ENCODE results near the gene PIAS2.

PIAS2 gene

DNA sequence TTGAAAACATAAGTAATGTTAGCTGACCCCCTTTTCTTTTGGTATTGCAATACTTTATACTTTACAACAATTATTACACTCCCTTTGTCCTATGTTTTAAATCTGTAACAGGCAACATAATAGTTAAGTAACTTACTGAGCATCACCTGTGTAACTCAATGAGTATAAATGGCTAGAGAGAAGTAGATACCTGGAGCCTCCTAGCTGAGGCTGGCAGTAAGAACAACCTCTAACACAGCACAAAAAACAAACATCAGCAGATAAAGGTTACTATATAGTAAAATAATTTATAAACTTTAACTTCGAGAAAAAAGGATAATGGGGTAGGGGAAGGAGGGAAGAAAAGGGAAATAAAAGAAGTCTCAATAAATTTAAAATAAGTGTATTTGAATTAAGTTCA lies 87.4 kb downstream of the PIAS2 start:
- TF ChIP-seq ZNF274 (IDR thresholded peaks at IDR 0.05; ENCODE audit: low read depth, low read length) = no peak
- no peak for TF ChIP-seq SUZ12 (IDR thresholded peaks at IDR 0.05; ENCODE audit: extremely low read depth, insufficient read depth, insufficient read length)
- H3K9me3 ChIP-seq (ENCODE audit: insufficient read depth, low read length) = no peaks in the 10 kb centered on the region
- peaks cover 18% of the 10 kb centered on the region for H3K36me3 ChIP-seq (ENCODE audit: insufficient read depth, insufficient read length, low read length)
- DNase-seq (ENCODE audit: low read depth, low spot score) = no peak
- H3K4me3 ChIP-seq (ENCODE audit: insufficient read length, low read depth) = no peak overlapping the region
- H3K27me3 ChIP-seq (ENCODE audit: insufficient read depth, insufficient read length) = no peaks in the 10 kb centered on the region
- no peaks in the 10 kb centered on the region for H3K4me1 ChIP-seq (ENCODE audit: insufficient read depth, insufficient read length)
- H3K9ac ChIP-seq (ENCODE audit: insufficient read length, low read depth) = no peak overlapping the region

DNA sequence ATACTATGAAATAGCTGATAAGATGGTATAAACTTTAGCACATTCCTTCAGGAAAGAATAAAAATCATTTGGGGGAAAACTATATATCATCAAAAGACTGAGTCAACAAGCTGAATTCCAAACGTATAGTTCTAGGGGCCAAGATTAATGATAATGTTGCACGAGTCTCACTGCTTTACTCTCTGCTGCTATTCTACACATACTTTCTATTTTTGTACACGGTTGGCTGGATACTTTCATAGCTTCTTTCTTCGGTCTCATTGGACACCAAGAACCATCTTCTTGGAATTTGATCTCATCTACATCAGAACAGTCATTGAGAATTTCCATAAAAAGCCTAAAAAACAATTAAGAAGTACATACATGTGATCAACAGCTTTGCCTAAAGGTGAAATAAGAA lies 87.8 kb downstream of the PIAS2 start:
- TF ChIP-seq SUZ12 (IDR thresholded peaks at IDR 0.05; ENCODE audit: extremely low read depth, insufficient read depth, insufficient read length) (no peak), ZNF274 (IDR thresholded peaks at IDR 0.05; ENCODE audit: low read depth, low read length) (no peak), YY1 (IDR thresholded peaks at IDR 0.05; ENCODE audit: insufficient read depth, insufficient read length) (no peak)
- DNase-seq (ENCODE audit: low read depth, low spot score) = no peak
- Histone ChIP-seq H3K4me1 (ENCODE audit: insufficient read depth, insufficient read length) (no peaks in the 10 kb centered on the region), H3K9ac (ENCODE audit: insufficient read length, low read depth) (no peak overlapping the region), H3K27me3 (ENCODE audit: insufficient read depth, insufficient read length) (no peaks in the 10 kb centered on the region), H3K4me3 (ENCODE audit: insufficient read length, low read depth) (no peak overlapping the region), H3K36me3 (ENCODE audit: insufficient read depth, insufficient read length, low read length) (peaks cover 18% of the 10 kb centered on the region), H3K9me3 (ENCODE audit: insufficient read depth, low read length) (no peaks in the 10 kb centered on the region)

DNA sequence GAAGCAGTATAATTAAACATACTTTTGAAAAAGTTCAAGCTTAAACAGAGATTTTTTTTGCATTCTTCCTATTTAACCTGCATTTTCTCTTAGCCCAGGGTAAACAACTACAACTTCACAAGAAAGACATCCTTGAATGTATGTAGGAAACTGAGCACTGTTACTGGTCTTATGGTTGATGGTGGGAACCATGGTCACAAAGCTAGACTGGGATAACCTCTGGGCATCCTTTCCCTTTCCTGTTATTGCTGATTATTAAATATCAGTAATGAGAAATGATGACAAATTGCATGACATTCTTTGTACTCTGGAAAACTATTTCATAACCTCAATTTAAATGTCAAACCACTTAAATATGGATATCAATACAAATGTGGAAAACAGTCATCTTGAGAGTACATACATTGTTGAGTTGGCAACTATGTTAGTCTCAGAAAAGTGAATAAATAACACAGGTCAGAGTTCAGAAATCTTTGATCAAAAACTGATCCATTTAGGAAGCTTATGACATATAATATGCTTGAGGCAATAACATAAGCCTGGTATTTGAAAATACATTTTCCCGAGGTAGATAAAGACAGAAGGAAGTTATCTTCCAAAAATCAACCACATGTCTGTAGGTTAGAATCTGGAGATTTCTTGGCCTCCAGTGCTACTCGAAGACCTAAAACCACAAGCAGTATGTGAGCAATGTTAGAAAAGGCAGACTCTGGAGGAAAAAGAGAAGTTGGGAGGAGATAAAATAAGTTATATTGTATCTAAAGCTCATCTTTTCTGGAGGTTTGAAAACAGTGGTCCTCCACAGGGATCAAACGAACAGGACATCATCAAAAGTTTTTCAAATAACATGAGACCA lies 95.2 kb downstream of the PIAS2 start:
- H3K36me3 ChIP-seq (ENCODE audit: insufficient read depth, insufficient read length, low read length) = peaks cover 17% of the 10 kb centered on the region
- DNase-seq (ENCODE audit: low read depth, low spot score) = no peak
- no peak overlapping the region for H3K4me3 ChIP-seq (ENCODE audit: insufficient read length, low read depth)
- H3K9ac ChIP-seq (ENCODE audit: insufficient read length, low read depth) = no peak overlapping the region
- no peaks in the 10 kb centered on the region for H3K27me3 ChIP-seq (ENCODE audit: insufficient read depth, insufficient read length)
- TF ChIP-seq YY1 (IDR thresholded peaks at IDR 0.05; ENCODE audit: insufficient read depth, insufficient read length) = no peak
- TF ChIP-seq SUZ12 (IDR thresholded peaks at IDR 0.05; ENCODE audit: extremely low read depth, insufficient read depth, insufficient read length) = no peak
- TF ChIP-seq ZNF274 (IDR thresholded peaks at IDR 0.05; ENCODE audit: low read depth, low read length) = no peak
- H3K9me3 ChIP-seq (ENCODE audit: insufficient read depth, low read length) = no peaks in the 10 kb centered on the region
- H3K4me1 ChIP-seq (ENCODE audit: insufficient read depth, insufficient read length) = no peaks in the 10 kb centered on the region

DNA sequence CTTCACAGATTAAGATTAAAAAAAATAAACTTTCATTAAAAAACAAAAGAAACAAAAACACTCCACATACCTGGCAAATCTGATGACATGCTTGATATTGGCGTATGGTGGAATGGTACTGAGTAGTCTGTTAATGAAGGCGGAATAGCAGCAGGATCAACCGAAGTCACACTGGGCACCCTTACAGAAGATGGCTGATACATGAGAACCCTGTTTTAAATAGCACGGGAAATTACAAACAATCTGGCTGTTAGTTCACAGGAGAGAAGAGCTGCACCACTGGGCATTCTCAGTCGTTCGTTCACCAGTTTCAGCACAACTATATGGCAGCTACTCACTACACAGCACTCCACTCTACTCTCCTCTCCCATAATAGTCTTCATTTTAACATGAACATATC lies 96.4 kb downstream of the PIAS2 start:
- H3K4me1 ChIP-seq (ENCODE audit: insufficient read depth, insufficient read length) = no peaks in the 10 kb centered on the region
- no peak for DNase-seq (ENCODE audit: low read depth, low spot score)
- no peak for TF ChIP-seq SUZ12 (IDR thresholded peaks at IDR 0.05; ENCODE audit: extremely low read depth, insufficient read depth, insufficient read length)
- H3K4me3 ChIP-seq (ENCODE audit: insufficient read length, low read depth) = no peak overlapping the region
- no peak overlapping the region for H3K9ac ChIP-seq (ENCODE audit: insufficient read length, low read depth)
- peaks cover 12% of the 10 kb centered on the region for H3K36me3 ChIP-seq (ENCODE audit: insufficient read depth, insufficient read length, low read length)
- H3K27me3 ChIP-seq (ENCODE audit: insufficient read depth, insufficient read length) = no peaks in the 10 kb centered on the region
- no peaks in the 10 kb centered on the region for H3K9me3 ChIP-seq (ENCODE audit: insufficient read depth, low read length)

DNA sequence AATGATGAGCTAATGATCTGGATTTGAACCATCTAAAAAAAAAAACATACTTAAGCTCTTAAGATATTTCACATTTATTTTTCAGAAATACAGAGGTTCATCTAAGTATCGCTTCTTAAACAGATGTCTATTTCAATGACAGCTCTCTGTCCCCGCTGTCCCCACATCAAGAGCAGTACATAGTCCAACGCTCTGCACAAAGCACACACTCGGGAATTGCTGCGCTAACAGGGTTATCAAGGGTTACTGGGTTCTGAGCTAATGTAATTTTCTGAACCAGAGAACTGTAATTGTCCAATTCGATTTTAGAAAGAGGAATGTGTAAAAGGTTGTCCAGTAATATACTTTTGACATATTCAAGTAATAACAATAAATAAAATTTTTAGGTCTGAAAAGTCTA lies 101.6 kb downstream of the PIAS2 start:
- no peaks in the 10 kb centered on the region for H3K4me1 ChIP-seq (ENCODE audit: insufficient read depth, insufficient read length)
- H3K4me3 ChIP-seq (ENCODE audit: insufficient read length, low read depth) = no peak overlapping the region
- no peak for TF ChIP-seq ZNF274 (IDR thresholded peaks at IDR 0.05; ENCODE audit: low read depth, low read length)
- TF ChIP-seq SUZ12 (IDR thresholded peaks at IDR 0.05; ENCODE audit: extremely low read depth, insufficient read depth, insufficient read length) = no peak
- no peak for TF ChIP-seq YY1 (IDR thresholded peaks at IDR 0.05; ENCODE audit: insufficient read depth, insufficient read length)
- H3K27me3 ChIP-seq (ENCODE audit: insufficient read depth, insufficient read length) = no peaks in the 10 kb centered on the region
- H3K36me3 ChIP-seq (ENCODE audit: insufficient read depth, insufficient read length, low read length) = peaks cover 8% of the 10 kb centered on the region
- no peaks in the 10 kb centered on the region for H3K9me3 ChIP-seq (ENCODE audit: insufficient read depth, low read length)
- no peak overlapping the region for H3K9ac ChIP-seq (ENCODE audit: insufficient read length, low read depth)
- DNase-seq (ENCODE audit: low read depth, low spot score) = no peak

DNA sequence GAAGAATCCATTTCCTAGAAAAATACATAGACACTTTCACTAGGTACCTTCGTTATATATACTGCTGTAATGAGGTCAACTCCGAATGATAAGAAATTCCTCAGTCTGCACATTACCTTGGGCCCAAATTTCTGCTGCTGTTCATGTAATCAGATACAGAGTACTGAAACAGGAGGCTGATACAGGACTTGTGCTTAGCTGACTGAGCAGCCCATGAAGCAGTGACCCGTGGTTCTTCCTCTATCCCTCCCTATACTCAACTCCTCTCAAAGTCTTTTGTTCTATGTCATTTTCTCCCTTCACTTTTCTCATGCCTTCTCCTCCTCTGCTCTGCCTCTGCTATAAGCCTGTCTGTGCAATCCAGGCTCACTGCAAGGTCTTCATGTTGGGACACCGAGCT lies 102.9 kb downstream of the PIAS2 start:
- Histone ChIP-seq H3K27me3 (ENCODE audit: insufficient read depth, insufficient read length) (no peaks in the 10 kb centered on the region), H3K9me3 (ENCODE audit: insufficient read depth, low read length) (no peaks in the 10 kb centered on the region), H3K4me3 (ENCODE audit: insufficient read length, low read depth) (no peak overlapping the region), H3K9ac (ENCODE audit: insufficient read length, low read depth) (no peak overlapping the region), H3K4me1 (ENCODE audit: insufficient read depth, insufficient read length) (no peaks in the 10 kb centered on the region), H3K36me3 (ENCODE audit: insufficient read depth, insufficient read length, low read length) (peaks cover 2% of the 10 kb centered on the region)
- DNase-seq (ENCODE audit: low read depth, low spot score) = no peak
- TF ChIP-seq YY1 (IDR thresholded peaks at IDR 0.05; ENCODE audit: insufficient read depth, insufficient read length) = no peak
- no peak for TF ChIP-seq SUZ12 (IDR thresholded peaks at IDR 0.05; ENCODE audit: extremely low read depth, insufficient read depth, insufficient read length)
- TF ChIP-seq ZNF274 (IDR thresholded peaks at IDR 0.05; ENCODE audit: low read depth, low read length) = no peak

DNA sequence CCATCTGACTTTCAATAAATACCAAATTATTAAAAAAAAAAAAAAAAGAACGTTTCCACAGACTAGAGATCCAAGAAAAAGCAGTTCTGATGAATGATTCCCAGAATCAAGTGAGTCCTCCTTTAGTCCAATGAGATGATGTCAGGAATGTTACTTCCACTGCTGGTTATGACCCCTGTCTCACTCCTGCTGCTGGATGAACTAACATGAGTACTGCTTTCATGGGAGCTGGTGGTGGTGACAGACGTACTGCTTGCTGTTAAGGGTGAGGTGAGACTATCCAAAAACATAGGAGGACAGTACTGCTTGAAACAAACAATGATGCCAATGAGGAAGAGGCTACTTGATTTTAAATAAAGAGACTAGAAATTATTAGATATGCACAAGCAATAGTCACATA lies 105.0 kb downstream of the PIAS2 start:
- Histone ChIP-seq H3K36me3 (ENCODE audit: insufficient read depth, insufficient read length, low read length) (peaks cover under 1% of the 10 kb centered on the region), H3K27me3 (ENCODE audit: insufficient read depth, insufficient read length) (no peaks in the 10 kb centered on the region), H3K4me1 (ENCODE audit: insufficient read depth, insufficient read length) (no peaks in the 10 kb centered on the region), H3K9ac (ENCODE audit: insufficient read length, low read depth) (no peak overlapping the region), H3K9me3 (ENCODE audit: insufficient read depth, low read length) (no peaks in the 10 kb centered on the region), H3K4me3 (ENCODE audit: insufficient read length, low read depth) (no peak overlapping the region)
- no peak for TF ChIP-seq SUZ12 (IDR thresholded peaks at IDR 0.05; ENCODE audit: extremely low read depth, insufficient read depth, insufficient read length)
- TF ChIP-seq ZNF274 (IDR thresholded peaks at IDR 0.05; ENCODE audit: low read depth, low read length) = no peak
- no peak for TF ChIP-seq YY1 (IDR thresholded peaks at IDR 0.05; ENCODE audit: insufficient read depth, insufficient read length)
- no peak for DNase-seq (ENCODE audit: low read depth, low spot score)

Measured in NT2/D1 (cell line).